H9 (cell line): ENCODE measurements around the gene NCBP2L. TPM values are rescaled to one million over a fixed set of nuclear protein-coding genes. Genes with fewer than 3 reads are reported as not detected.

Experiments
- DNase-seq: peaks from one replicate; pipeline ENCODE4 v3.0.0-alpha.2; 2017
- H2AFZ ChIP-seq: one replicate; pipeline ENCODE4 v1.6.1; 2013; ENCODE audit warnings: mild to moderate bottlenecking, low read length, control low read depth, moderate library complexity
- H2AK5ac ChIP-seq: 2 replicates; pipeline ENCODE4 v1.6.1; 2013; ENCODE audit warnings: low read length, control low read depth, mixed read lengths; ENCODE audit not compliant: insufficient read length
- H2BK120ac ChIP-seq: one replicate; pipeline ENCODE4 v1.6.1; 2013; ENCODE audit warnings: low read depth, mild to moderate bottlenecking, low read length, control low read depth, inconsistent platforms; ENCODE audit not compliant: poor library complexity, severe bottlenecking
- H2BK12ac ChIP-seq: 2 replicates; pipeline ENCODE4 v1.6.1; 2013; ENCODE audit warnings: low read length, control low read depth, mixed read lengths, low read depth; ENCODE audit not compliant: insufficient read length
- H2BK15ac ChIP-seq: 2 replicates; pipeline ENCODE4 v1.6.1; 2013; ENCODE audit warnings: low read depth, low read length, control low read depth
- H2BK20ac ChIP-seq: one replicate; pipeline ENCODE4 v1.6.1; 2013; ENCODE audit warnings: low read depth, mild to moderate bottlenecking, low read length, control low read depth, inconsistent platforms; ENCODE audit not compliant: poor library complexity, severe bottlenecking
- H2BK5ac ChIP-seq: 2 replicates; pipeline ENCODE4 v1.6.1; 2013; ENCODE audit warnings: low read length, control low read depth, mixed read lengths; ENCODE audit not compliant: insufficient read length
- H3K14ac ChIP-seq: 2 replicates; pipeline ENCODE4 v1.6.1; 2013; ENCODE audit warnings: low read length, control low read depth; ENCODE audit not compliant: insufficient read depth
- H3K18ac ChIP-seq: 2 replicates; pipeline ENCODE4 v1.6.1; 2013; ENCODE audit warnings: low read depth, mild to moderate bottlenecking, mixed read lengths, low read length, control low read depth; ENCODE audit not compliant: insufficient read length
- H3K23ac ChIP-seq: 2 replicates; pipeline ENCODE4 v1.6.1; 2013; ENCODE audit warnings: low read length, control low read depth, mixed read lengths, low read depth; ENCODE audit not compliant: insufficient read length
- H3K23me2 ChIP-seq: 2 replicates; pipeline ENCODE4 v1.6.1; 2013; ENCODE audit warnings: low read depth, mild to moderate bottlenecking, mixed read lengths, low read length, control low read depth; ENCODE audit not compliant: insufficient read length, poor library complexity, severe bottlenecking
- H3K27ac ChIP-seq: 2 replicates; pipeline ENCODE4 v1.5.1; 2013; ENCODE audit warnings: low read length, control low read depth, mixed read lengths, low read depth; ENCODE audit not compliant: insufficient read length
- H3K27me3 ChIP-seq: 2 replicates; pipeline ENCODE4 v1.6.1; 2013; ENCODE audit warnings: low read length, control low read depth, inconsistent platforms; ENCODE audit not compliant: insufficient read depth
- H3K4ac ChIP-seq: 2 replicates; pipeline ENCODE4 v1.6.1; 2013; ENCODE audit warnings: low read depth, mild to moderate bottlenecking, control low read depth, inconsistent platforms, low read length, moderate library complexity
- H3K4me1 ChIP-seq: 2 replicates; pipeline ENCODE4 v1.6.1; 2013; ENCODE audit warnings: low read length, control low read depth, inconsistent platforms; ENCODE audit not compliant: insufficient read depth
- H3K4me2 ChIP-seq: 2 replicates; pipeline ENCODE4 v1.6.1; 2013; ENCODE audit warnings: low read length, control low read depth, mixed read lengths; ENCODE audit not compliant: insufficient read length, insufficient read depth
- H3K56ac ChIP-seq: 2 replicates; pipeline ENCODE4 v1.6.1; 2013; ENCODE audit warnings: low read depth, mild to moderate bottlenecking, mixed read lengths, low read length, control low read depth; ENCODE audit not compliant: insufficient read length
- H3K79me1 ChIP-seq: 2 replicates; pipeline ENCODE4 v1.6.1; 2013; ENCODE audit warnings: low read depth, mild to moderate bottlenecking, moderate library complexity, low read length, control low read depth, inconsistent platforms; ENCODE audit not compliant: insufficient read depth, poor library complexity, severe bottlenecking
- H3K79me2 ChIP-seq: 2 replicates; pipeline ENCODE4 v1.6.1; 2013; ENCODE audit warnings: low read length, control low read depth, inconsistent platforms; ENCODE audit not compliant: insufficient read depth
- H3K9ac ChIP-seq: 2 replicates; pipeline ENCODE4 v1.6.1; 2013; ENCODE audit warnings: low read length, control low read depth, mixed read lengths; ENCODE audit not compliant: insufficient read length; ENCODE audit errors: extremely low read depth
- H3K9me3 ChIP-seq: one replicate; pipeline ENCODE4 v1.6.1; 2013; ENCODE audit warnings: low read depth, low read length, inconsistent platforms; ENCODE audit not compliant: control insufficient read depth
- H3T11ph ChIP-seq: one replicate; pipeline ENCODE4 v1.6.1; 2013; ENCODE audit warnings: mild to moderate bottlenecking, low read length, control low read depth, inconsistent platforms
- H4K20me1 ChIP-seq: one replicate; pipeline ENCODE4 v1.6.1; 2013; ENCODE audit not compliant: control insufficient read depth, insufficient read length, insufficient read depth
- H4K5ac ChIP-seq: 2 replicates; pipeline ENCODE4 v1.6.1; 2013; ENCODE audit warnings: low read depth, mild to moderate bottlenecking, mixed read lengths, low read length, control low read depth; ENCODE audit not compliant: insufficient read length
- H4K8ac ChIP-seq: replicated peaks from 2 replicates; pipeline ENCODE4 v1.6.1; 2013; ENCODE audit warnings: low read length, control low read depth, mixed read lengths, low read depth; ENCODE audit not compliant: insufficient read length
- H4K91ac ChIP-seq: 2 replicates; pipeline ENCODE4 v1.6.1; 2013; ENCODE audit warnings: low read depth, mild to moderate bottlenecking, moderate library complexity, mixed read lengths, low read length, control low read depth; ENCODE audit not compliant: insufficient read length
- H3K27ac Mint-ChIP-seq, 3 experiments: 2 replicates in 2 of 3; 3 replicates in 1 of 3; pipeline ENCODE4 v1.8.0; 2020 to 2021; ENCODE audit warnings: mixed read lengths in 3 of 3, mild to moderate bottlenecking in 1 of 3, moderate library complexity in 1 of 3
- H3K27me3 Mint-ChIP-seq: 2 replicates; pipeline ENCODE4 v1.8.0; 2021; ENCODE audit warnings: low read depth, mild to moderate bottlenecking, moderate library complexity, mixed read lengths
- H3K36me3 Mint-ChIP-seq, 3 experiments: 2 replicates in 2 of 3; 3 replicates in 1 of 3; pipeline ENCODE4 v1.8.0; 2020 to 2021; ENCODE audit warnings: low read depth in 3 of 3, mixed read lengths in 3 of 3; ENCODE audit not compliant: insufficient read depth in 1 of 3
- H3K4me1 Mint-ChIP-seq, 2 experiments: 2 replicates each; pipeline ENCODE4 v1.8.0; 2020; ENCODE audit warnings: mixed read lengths in 2 of 2
- H3K4me3 Mint-ChIP-seq, 2 experiments: 2 replicates in 1 of 2; 3 replicates in 1 of 2; pipeline ENCODE4 v1.8.0; 2020 to 2021; ENCODE audit warnings: mild to moderate bottlenecking in 2 of 2, mixed read lengths in 2 of 2, moderate library complexity in 1 of 2
- H3K9me3 Mint-ChIP-seq, 2 experiments: 2 replicates in 1 of 2; 3 replicates in 1 of 2; pipeline ENCODE4 v1.8.0; 2020; ENCODE audit warnings: mild to moderate bottlenecking in 2 of 2, mixed read lengths in 2 of 2, moderate library complexity in 1 of 2
- WGBS: extraction: QIAGEN DNeasy Blood & Tissue Kit; methylation state at CpG from one replicate; pipeline ENCODE4 v1.1.7; 2013; ENCODE audit warnings: missing lambda C conversion rate, low lambda C conversion rate, mixed read lengths; ENCODE audit not compliant: insufficient read length; ENCODE audit errors: extremely low coverage; 5-methylcytosine and 5-hydroxymethylcytosine counted together
- total RNA-seq: library from RNA; stranded (reverse); gene quantifications from 2 replicates; pipeline ENCODE4 v1.2.1, GENCODE V29; 2021
- TF ChIP-seq, protein P1 (sequence below): fragments of 200-600 bp; sonication (generic); conservative IDR thresholded peaks from 3 replicates; pipeline ENCODE4 v1.8.0; 2021; ENCODE audit warnings: antibody characterized with exemption, mild to moderate bottlenecking

NCBP2L gene
- total RNA-seq, 1 experiment from 2014 or later = not detected

DNA sequence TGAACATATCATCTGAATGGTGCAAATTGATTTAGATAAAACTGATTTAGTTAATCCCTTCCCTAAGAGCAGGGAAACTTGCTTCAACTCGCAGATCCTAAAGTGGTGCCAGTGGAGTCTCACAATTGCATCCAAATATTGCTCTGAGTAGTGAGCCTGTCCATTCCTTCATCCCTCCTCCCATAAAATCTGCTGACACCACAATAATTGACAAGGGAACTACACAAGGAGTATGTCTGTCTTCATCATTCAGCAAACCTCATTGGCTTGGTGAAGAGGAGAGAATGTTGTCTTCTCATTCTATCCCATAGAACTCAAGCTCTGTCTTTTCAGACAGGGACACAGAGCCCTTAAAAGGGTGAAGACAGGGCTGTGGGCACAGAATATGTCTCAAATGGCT, 52.3 kb downstream of the NCBP2L start:
- peaks cover 7% of the 10 kb centered on the region; the same call in 1 of the 2 replicates for H3K27me3 ChIP-seq

More for the DNA sequence above, 52.3 kb downstream of the NCBP2L start:
- no peak overlapping the region for H3T11ph ChIP-seq
- peaks cover 41% of the 10 kb centered on the region for H3K27me3 Mint-ChIP-seq
- peaks cover 8% of the 10 kb centered on the region for H3K23me2 ChIP-seq
- H3K79me2 ChIP-seq = no peaks in the 10 kb centered on the region
- H3K27ac ChIP-seq = no peak overlapping the region
- H3K14ac ChIP-seq = no peak overlapping the region
- no peak overlapping the region for H4K91ac ChIP-seq
- H3K9me3 Mint-ChIP-seq = peaks cover 0 to 37% of the 10 kb centered on the region in 2 experiments; a peak in 3 of 5 replicates
- H2BK20ac ChIP-seq = no peak overlapping the region
- DNase-seq = no peak
- H3K79me1 ChIP-seq = no peaks in the 10 kb centered on the region
- H2AFZ ChIP-seq = no peak overlapping the region
- H2AK5ac ChIP-seq = no peak overlapping the region
- no peak overlapping the region for H2BK5ac ChIP-seq
- H3K27ac Mint-ChIP-seq = no peak overlapping the region
- no peak overlapping the region for H3K4ac ChIP-seq
- H3K9me3 ChIP-seq = no peaks in the 10 kb centered on the region
- H3K23ac ChIP-seq = no peak overlapping the region
- H3K4me3 Mint-ChIP-seq = no peak overlapping the region
- H2BK120ac ChIP-seq = no peak overlapping the region
- H3K4me1 ChIP-seq = no peaks in the 10 kb centered on the region
- no peak overlapping the region for H3K4me2 ChIP-seq
- no peak overlapping the region for H4K8ac ChIP-seq
- WGBS = no CpG with 5 or more reads among the region's 1 CpG
- H3K36me3 Mint-ChIP-seq = no peaks in the 10 kb centered on the region; a peak in 2 of 7 replicates
- TF ChIP-seq, protein P1, sequence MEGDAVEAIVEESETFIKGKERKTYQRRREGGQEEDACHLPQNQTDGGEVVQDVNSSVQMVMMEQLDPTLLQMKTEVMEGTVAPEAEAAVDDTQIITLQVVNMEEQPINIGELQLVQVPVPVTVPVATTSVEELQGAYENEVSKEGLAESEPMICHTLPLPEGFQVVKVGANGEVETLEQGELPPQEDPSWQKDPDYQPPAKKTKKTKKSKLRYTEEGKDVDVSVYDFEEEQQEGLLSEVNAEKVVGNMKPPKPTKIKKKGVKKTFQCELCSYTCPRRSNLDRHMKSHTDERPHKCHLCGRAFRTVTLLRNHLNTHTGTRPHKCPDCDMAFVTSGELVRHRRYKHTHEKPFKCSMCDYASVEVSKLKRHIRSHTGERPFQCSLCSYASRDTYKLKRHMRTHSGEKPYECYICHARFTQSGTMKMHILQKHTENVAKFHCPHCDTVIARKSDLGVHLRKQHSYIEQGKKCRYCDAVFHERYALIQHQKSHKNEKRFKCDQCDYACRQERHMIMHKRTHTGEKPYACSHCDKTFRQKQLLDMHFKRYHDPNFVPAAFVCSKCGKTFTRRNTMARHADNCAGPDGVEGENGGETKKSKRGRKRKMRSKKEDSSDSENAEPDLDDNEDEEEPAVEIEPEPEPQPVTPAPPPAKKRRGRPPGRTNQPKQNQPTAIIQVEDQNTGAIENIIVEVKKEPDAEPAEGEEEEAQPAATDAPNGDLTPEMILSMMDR = no peak
- H2BK15ac ChIP-seq = no peak overlapping the region
- H3K18ac ChIP-seq = no peak overlapping the region
- H4K20me1 ChIP-seq = no peaks in the 10 kb centered on the region
- no peak overlapping the region for H3K56ac ChIP-seq
- H3K9ac ChIP-seq = no peak overlapping the region
- no peak overlapping the region for H4K5ac ChIP-seq
- H3K4me1 Mint-ChIP-seq = peaks cover 7 to 10% of the 10 kb centered on the region in 2 experiments; a peak in 2 of 4 replicates
- no peak overlapping the region for H2BK12ac ChIP-seq
